Mucosa of rectum (tissue), 2 donors: ENCODE data around the gene MKLN1.

Experiments
- H3K27ac ChIP-seq, 2 donors: one replicate each; pipeline ENCODE4 v1.7.0; 2013; ENCODE audit warnings: inconsistent platforms in 2 of 2, low read depth in 2 of 2, low read length in 2 of 2
- H3K27me3 ChIP-seq, 2 donors: one replicate each; pipeline ENCODE4 v1.7.0; 2013; ENCODE audit warnings: low read length in 2 of 2; ENCODE audit not compliant: control insufficient read depth in 2 of 2, insufficient read depth in 2 of 2
- H3K36me3 ChIP-seq, 2 donors: one replicate each; pipeline ENCODE4 v1.7.0; 2013; ENCODE audit warnings: low read length in 2 of 2; ENCODE audit not compliant: control insufficient read depth in 2 of 2, insufficient read depth in 2 of 2
- H3K4me1 ChIP-seq, 2 donors: one replicate each; pipeline ENCODE4 v1.7.0; 2013; ENCODE audit warnings: low read length in 2 of 2, mild to moderate bottlenecking in 1 of 2; ENCODE audit not compliant: control insufficient read depth in 2 of 2, insufficient read depth in 2 of 2
- H3K4me3 ChIP-seq, 2 donors: one replicate each; pipeline ENCODE4 v1.7.0; 2013; ENCODE audit warnings: low read length in 2 of 2
- H3K9ac ChIP-seq, 2 donors: one replicate each; pipeline ENCODE4 v1.7.0; 2013; ENCODE audit warnings: low read length in 2 of 2, low read depth in 1 of 2, mild to moderate bottlenecking in 1 of 2
- H3K9me3 ChIP-seq, 2 donors: one replicate each; pipeline ENCODE4 v1.7.0; 2013; ENCODE audit warnings: low read length in 2 of 2; ENCODE audit not compliant: control insufficient read depth in 2 of 2
- donor health status: healthy.
- donor health status: Normal muscosa, but diverticular disease.

The MKLN1 gene

GRCh38 chr7:131388126-131388525 is 60.5 kb downstream of the MKLN1 start:
- Histone ChIP-seq H3K36me3 (no peaks in the 10 kb centered on the region), H3K27me3 (no peaks in the 10 kb centered on the region), H3K4me3 (no peak overlapping the region), H3K4me1 (no peaks in the 10 kb centered on the region), H3K9me3 (no peaks in the 10 kb centered on the region), H3K9ac (no peak overlapping the region), H3K27ac (no peak overlapping the region)

- no peak overlapping the region for H3K4me3 ChIP-seq
- H3K27ac ChIP-seq: no peak overlapping the region
- H3K27me3 ChIP-seq: no peaks in the 10 kb centered on the region
- H3K9me3 ChIP-seq: no peaks in the 10 kb centered on the region
- H3K9ac ChIP-seq: no peak overlapping the region
- H3K36me3 ChIP-seq: no peaks in the 10 kb centered on the region
- no peaks in the 10 kb centered on the region for H3K4me1 ChIP-seq
These were observed 62.6 kb downstream of the MKLN1 start for GRCh38 chr7:131390275-131390674.

- H3K9ac ChIP-seq: no peak overlapping the region
- H3K4me3 ChIP-seq: no peak overlapping the region
- H3K27ac ChIP-seq: no peak overlapping the region
- H3K4me1 ChIP-seq: no peaks in the 10 kb centered on the region
- H3K36me3 ChIP-seq: no peaks in the 10 kb centered on the region
- H3K27me3 ChIP-seq: no peaks in the 10 kb centered on the region
- H3K9me3 ChIP-seq: no peaks in the 10 kb centered on the region
These were observed 63.5 kb downstream of the MKLN1 start for GRCh38 chr7:131391145-131391544.

- Histone ChIP-seq H3K9me3 (peaks cover 0 to 9% of the 10 kb centered on the region in 2 donors), H3K36me3 (peaks cover 11 to 21% of the 10 kb centered on the region in 2 donors), H3K4me1 (peaks cover 0 to 10% of the 10 kb centered on the region in 2 donors), H3K9ac (no peak overlapping the region), H3K27ac (peak overlapping the region in 1 of 2 donors; percentile 52), H3K4me3 (no peak overlapping the region), H3K27me3 (no peaks in the 10 kb centered on the region)
These were observed 73.1 kb downstream of the MKLN1 start for GRCh38 chr7:131400681-131401176.

- Histone ChIP-seq H3K4me1 (peaks cover 0 to 10% of the 10 kb centered on the region in 2 donors), H3K36me3 (peaks cover 11 to 21% of the 10 kb centered on the region in 2 donors), H3K9me3 (peaks cover 0 to 9% of the 10 kb centered on the region in 2 donors), H3K4me3 (no peak overlapping the region), H3K9ac (no peak overlapping the region), H3K27me3 (no peaks in the 10 kb centered on the region), H3K27ac (no peak overlapping the region)
These were observed 73.5 kb downstream of the MKLN1 start for GRCh38 chr7:131401194-131401593.

- H3K9ac ChIP-seq: no peak overlapping the region
- H3K27me3 ChIP-seq: no peaks in the 10 kb centered on the region
- peaks cover 11 to 21% of the 10 kb centered on the region in 2 donors for H3K36me3 ChIP-seq
- H3K4me1 ChIP-seq: peaks cover 0 to 10% of the 10 kb centered on the region in 2 donors
- H3K9me3 ChIP-seq: peaks cover 0 to 9% of the 10 kb centered on the region in 2 donors
- H3K4me3 ChIP-seq: no peak overlapping the region
- no peak overlapping the region for H3K27ac ChIP-seq
These were observed 75.6 kb downstream of the MKLN1 start for GRCh38 chr7:131403322-131403721.

- H3K27ac ChIP-seq: no peak overlapping the region
- H3K36me3 ChIP-seq: peaks cover 6 to 17% of the 10 kb centered on the region in 2 donors
- peaks cover 0 to 10% of the 10 kb centered on the region in 2 donors for H3K4me1 ChIP-seq
These were observed 76.7 kb downstream of the MKLN1 start for GRCh38 chr7:131404226-131404911.

GRCh38 chr7:131409129-131409766 is 81.6 kb downstream of the MKLN1 start:
- H3K9me3 ChIP-seq: no peaks in the 10 kb centered on the region
- no peak overlapping the region for H3K4me3 ChIP-seq
- H3K4me1 ChIP-seq: no peaks in the 10 kb centered on the region
- no peaks in the 10 kb centered on the region for H3K27me3 ChIP-seq
- no peak overlapping the region for H3K9ac ChIP-seq
- H3K27ac ChIP-seq: no peak overlapping the region
- H3K36me3 ChIP-seq: peaks cover 9 to 12% of the 10 kb centered on the region in 2 donors

More at GRCh38 chr7:131404226-131404911, 76.7 kb downstream of the MKLN1 start:
- Histone ChIP-seq H3K9me3 (peaks cover 0 to 9% of the 10 kb centered on the region in 2 donors), H3K4me3 (no peak overlapping the region), H3K27me3 (no peaks in the 10 kb centered on the region), H3K9ac (no peak overlapping the region)

- Histone ChIP-seq H3K27me3 (no peaks in the 10 kb centered on the region), H3K36me3 (peaks cover 9 to 16% of the 10 kb centered on the region in 2 donors), H3K4me1 (no peaks in the 10 kb centered on the region), H3K9ac (no peak overlapping the region), H3K9me3 (no peaks in the 10 kb centered on the region), H3K27ac (no peak overlapping the region), H3K4me3 (no peak overlapping the region)
These were observed 84.4 kb downstream of the MKLN1 start for GRCh38 chr7:131412031-131412430.

GRCh38 chr7:131413711-131414110 is 86.0 kb downstream of the MKLN1 start:
- H3K4me1 ChIP-seq: no peaks in the 10 kb centered on the region
- H3K27me3 ChIP-seq: no peaks in the 10 kb centered on the region
- H3K9ac ChIP-seq: no peak overlapping the region
- H3K36me3 ChIP-seq: peaks cover 9 to 21% of the 10 kb centered on the region in 2 donors
- H3K4me3 ChIP-seq: no peak overlapping the region
- no peak overlapping the region for H3K27ac ChIP-seq
- H3K9me3 ChIP-seq: no peaks in the 10 kb centered on the region
